HG02981 (cell line): ENCODE measurements around the gene DCST2.
A peak's percentile ranks its signal among the peaks of the same experiment; 100 is the strongest.

Experiments
- ATAC-seq: cut with Tn5 transposase; IDR thresholded peaks from one replicate; pipeline ENCODE4 v1.9.1; 2021; ENCODE audit warnings: mild to moderate bottlenecking, moderate library complexity; ENCODE audit not compliant: unreplicated experiment

DCST2 gene

GRCh38 chr1:155033524-155033923, at the start of gene DCST2, which contains the start of gene DCST1:
Gene DCST2, minus strand, starts transcription at chr1:155033781. Its CDS starts 80 bp downstream, at chr1:155033701.
Gene DCST1, plus strand, starts transcription at chr1:155033824. Its CDS starts 213 bp downstream, at chr1:155034037.
- no peak for ATAC-seq

DNA sequence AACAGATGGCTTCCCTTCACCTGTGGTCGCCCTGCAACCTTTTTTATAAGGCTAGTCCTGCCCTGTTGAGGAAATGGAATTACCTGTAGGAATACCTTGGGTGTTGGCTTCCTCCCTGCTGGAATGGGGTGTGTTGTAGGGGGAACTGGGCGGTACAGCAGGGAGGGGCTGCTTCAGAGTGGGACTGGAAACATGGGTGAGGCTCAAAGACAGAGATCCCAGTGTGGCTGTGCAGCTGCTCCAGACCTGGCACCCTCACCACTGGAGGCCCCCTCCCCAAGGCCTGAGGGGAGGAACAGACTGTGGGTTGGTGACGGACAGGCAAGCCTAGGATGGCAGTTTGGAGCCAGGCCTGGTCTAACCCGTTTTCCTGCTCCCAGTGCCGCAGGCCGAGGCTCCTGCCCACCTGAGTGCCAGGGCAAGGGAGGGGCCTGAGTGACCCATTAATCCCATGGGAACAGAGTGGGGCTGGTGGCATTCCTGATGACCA, 49.5 kb upstream of the DCST2 start:
- no peak for ATAC-seq

- no peak for ATAC-seq
These were observed 48.9 kb upstream of the DCST2 start for GRCh38 chr1:155082301-155083051.

- no peak for ATAC-seq
These were observed 48.1 kb upstream of the DCST2 start for GRCh38 chr1:155081472-155082300.

GRCh38 chr1:155080312-155081228, 47.0 kb upstream of the DCST2 start:
- ATAC-seq, result no peak

DNA sequence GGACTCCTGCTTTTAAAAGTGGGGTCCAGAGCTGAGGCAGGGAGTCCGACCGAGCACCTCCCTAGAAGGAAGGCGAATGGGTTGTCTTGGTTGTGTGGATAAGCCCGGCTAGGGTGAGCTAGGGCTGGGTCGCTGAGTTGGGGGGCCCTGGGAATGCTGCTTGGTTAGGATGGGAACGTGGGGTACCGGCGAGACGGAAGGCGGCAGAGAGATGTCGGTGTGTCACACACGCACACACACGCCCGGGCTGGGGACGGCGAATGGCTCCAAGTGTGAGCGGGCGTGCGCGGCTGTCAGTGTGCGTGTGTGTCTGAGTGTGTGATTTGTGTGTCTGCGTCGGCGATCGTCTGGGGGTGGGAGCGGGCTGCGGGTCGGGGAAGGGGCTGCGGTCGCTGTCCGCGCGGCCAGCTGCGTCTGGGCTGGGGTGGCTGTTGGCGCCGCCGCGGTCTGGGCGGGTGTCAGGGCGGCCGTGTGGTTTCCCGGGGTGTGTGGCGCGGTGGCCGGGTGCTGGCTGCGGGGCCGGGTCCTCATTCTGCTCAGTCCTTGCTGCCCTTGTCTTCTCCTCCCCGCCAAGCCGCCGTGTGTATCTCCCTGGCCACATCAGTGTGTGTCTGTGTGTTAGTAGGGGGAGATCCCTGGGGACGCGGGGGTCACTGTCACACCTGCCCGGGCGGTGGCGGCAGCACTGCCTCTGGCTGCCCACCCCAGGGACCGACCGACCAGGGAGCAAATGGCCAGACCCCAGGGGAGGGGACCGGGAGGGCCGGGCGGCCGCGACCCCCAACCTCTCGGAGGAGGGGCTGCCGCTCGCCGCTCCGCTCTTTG, 46.1 kb upstream of the DCST2 start:
- no peak for ATAC-seq

GRCh38 chr1:155079210-155079486, 45.6 kb upstream of the DCST2 start:
- ATAC-seq, result no peak

- no peak for ATAC-seq
These were observed 45.1 kb upstream of the DCST2 start, which contains the start of gene EFNA3 for GRCh38 chr1:155078469-155079209. Gene EFNA3, plus strand, starts transcription at chr1:155078837. Its CDS starts 105 bp downstream, at chr1:155078942.

DNA sequence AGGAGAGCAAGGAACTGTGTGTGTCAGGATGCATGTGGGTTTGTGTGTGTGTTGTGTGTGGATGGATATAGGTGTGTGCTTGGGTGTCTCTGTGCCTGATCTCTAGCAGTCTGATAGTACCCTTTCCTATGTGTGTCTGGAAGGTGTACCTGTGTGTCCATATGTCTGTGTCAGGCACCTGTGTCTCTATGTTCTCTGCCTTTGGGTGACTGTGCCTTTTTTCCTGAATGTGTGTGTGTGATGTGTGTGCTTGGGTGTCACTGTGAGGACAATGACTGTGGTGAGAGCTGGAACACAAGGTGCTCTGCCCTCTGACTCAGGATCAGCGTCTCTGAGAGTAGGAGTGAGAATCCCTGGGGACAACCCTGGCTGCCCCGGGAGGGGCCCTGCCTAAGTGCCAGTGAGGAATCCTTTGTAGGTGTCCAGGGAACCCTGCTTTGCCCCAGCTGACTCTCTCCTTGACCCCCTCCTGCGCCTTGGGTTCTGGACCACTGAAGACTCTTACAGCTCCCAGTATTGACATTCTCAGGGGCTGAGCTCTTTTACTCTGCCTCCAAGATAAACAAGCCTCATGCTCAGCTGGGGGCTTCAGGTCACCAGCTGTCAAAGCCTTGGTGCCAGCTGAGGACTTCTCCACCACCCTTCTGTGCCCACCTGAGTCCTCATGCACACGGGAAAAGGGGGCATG, 44.3 kb upstream of the DCST2 start:
- no peak for ATAC-seq

DNA sequence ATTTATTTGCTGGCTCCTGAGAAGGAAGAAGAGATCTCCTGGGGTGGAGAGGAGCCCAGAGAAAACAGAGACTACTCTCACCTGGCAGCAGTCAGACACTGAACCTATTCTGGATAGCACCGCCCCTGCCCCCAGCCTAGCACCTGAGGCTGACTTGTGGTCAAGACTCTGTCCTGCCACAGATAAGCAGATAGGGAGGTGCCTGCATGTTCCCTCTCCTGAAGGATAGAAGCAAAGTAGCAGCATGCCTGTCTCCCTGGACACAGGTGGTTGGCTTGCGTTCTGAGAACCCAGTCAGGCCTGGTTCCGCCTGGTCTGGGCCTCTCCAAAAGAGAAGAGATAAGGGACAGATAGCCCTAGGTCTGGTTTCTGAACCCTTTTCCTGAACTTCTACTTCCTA, 43.8 kb upstream of the DCST2 start:
- no peak for ATAC-seq

- no peak for ATAC-seq
These were observed 42.8 kb upstream of the DCST2 start for GRCh38 chr1:155076371-155076770.

- ATAC-seq, result no peak
These were observed 42.0 kb upstream of the DCST2 start for GRCh38 chr1:155075535-155075934.

DNA sequence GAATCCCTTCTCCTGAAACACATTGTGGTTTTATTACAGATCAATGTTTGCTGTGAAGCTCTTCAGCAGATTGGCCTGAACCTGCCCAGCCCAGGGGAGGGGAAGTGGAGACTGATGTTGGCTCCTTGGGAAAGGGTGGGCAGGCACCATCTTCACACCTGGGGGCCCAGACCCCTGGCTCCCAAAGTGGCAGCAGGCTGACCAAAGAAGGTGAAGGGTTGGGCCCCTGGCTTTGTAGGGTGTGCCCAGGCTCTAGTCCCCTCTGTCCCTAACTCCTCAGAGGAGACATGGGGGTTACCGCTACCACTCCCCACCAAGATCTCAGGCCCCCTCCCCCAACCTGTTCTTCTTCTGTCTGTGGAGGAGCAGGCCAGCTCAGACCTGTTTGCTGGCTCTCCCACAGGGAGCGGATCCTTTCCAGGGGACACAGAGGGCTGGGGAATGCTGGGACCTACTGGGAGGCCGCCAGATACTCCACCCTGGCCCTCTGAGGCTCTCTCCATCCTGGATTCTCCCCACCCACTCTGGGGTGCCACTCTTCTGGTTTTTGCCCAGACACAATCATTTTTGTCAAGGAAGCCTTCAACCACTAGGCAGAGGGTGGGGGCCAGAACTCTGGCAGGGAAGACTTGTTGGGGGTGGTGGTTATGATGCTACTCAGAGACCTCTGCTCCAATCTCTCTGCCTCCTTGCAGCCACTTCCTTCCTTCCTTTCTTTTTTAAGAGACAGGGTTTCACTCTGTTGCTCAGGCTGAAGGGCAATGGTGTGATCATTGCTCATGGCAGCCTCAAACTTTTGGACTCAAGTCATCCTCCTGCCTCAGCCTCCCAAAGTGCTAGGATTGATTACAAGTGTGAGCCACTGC, 40.0 kb upstream of the DCST2 start:
- no peak for ATAC-seq

DNA sequence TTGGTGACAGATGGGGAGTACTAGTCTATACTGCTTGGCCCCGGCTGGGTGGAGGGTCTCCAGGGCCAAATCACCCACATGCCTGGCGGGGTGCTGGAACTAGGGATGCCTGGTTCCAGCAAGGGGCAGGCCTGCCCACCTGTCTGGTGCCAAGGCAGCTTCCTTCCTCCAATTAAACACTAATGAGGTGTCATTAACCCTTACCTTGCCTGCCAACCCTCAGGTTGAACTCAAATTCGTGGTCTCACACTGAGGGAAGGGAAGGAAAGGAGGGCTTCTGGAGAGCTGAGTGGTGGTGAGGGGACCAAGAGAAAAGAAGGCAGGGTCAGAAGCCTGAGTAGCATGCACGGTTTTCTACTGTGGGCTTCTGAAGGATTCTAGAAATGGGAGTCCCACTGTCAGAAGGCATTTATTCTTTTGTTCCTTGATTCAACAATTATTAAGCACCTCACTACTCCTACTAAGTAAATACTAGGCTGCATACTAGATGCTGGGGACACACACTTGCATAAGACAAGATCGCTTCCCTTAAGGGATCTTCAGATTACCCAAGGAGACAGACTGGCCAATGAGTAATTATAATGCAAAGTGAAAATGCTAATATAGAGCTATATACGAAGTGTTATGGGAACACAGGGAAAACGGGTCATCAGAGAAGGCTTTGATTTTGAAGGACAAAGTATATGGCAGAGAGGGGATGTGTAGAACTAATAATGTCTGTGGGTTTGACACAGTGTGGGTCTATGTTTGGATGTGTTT, 39.1 kb upstream of the DCST2 start:
- ATAC-seq, result no peak

- no peak for ATAC-seq
These were observed 38.1 kb upstream of the DCST2 start for GRCh38 chr1:155071701-155072100.

- ATAC-seq, result peak; percentile 77
These were observed 37.4 kb upstream of the DCST2 start for GRCh38 chr1:155070721-155071569.
